ENCODE measurements around the gene CPN1. TPM values are rescaled to one million over a fixed set of nuclear protein-coding genes. Genes with fewer than 3 reads are reported as not detected.
A peak's percentile ranks its signal among the peaks of the same experiment; 100 is the strongest.

CPN1 gene
- total RNA-seq, 1 donor from 2014 or later: not detected

DNA sequence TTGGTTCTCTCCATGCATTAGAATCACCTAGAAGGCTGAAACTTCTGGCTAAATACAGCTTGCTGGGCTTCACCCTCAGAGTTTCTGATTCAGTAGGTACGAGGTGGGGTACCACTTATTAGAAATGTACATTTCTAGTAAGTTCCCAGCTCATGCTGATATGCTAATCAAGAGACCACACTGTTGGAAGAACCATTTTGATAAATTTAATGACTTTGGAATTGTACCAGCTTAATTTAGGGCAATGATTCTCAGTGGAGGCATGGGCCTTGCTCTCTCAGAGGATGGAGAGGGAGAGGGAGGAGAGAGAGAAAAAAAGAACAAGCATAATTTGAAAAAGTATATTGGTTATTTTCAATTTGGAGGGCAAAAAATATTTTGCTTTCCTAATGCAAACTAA lies 20.3 kb downstream of the CPN1 start:
- TF ChIP-seq CTCF (IDR thresholded peaks at IDR 0.05): no peak
- H3K4me3 ChIP-seq: no peak overlapping the region
- DNase-seq: no peak
- no peak for ATAC-seq
- no peaks in the 10 kb centered on the region for H3K4me1 ChIP-seq
- H3K36me3 ChIP-seq: no peaks in the 10 kb centered on the region
- H3K9me3 ChIP-seq: no peaks in the 10 kb centered on the region
- H3K27ac ChIP-seq: no peak overlapping the region
- intact Hi-C loops (cut with DNase I): no loop called here
- peaks cover 6% of the 10 kb centered on the region for H3K27me3 ChIP-seq (ENCODE audit: low read depth)

GRCh38 chr10:100057948-100058347 lies 23.7 kb downstream of the CPN1 start:
- no peak for DNase-seq
- Histone ChIP-seq H3K36me3 (no peaks in the 10 kb centered on the region), H3K9me3 (peaks cover 5% of the 10 kb centered on the region), H3K4me1 (no peaks in the 10 kb centered on the region), H3K4me3 (no peak overlapping the region), H3K27ac (no peak overlapping the region), H3K27me3 (ENCODE audit: low read depth) (no peaks in the 10 kb centered on the region)
- no peak for TF ChIP-seq CTCF (IDR thresholded peaks at IDR 0.05)
- no peak for ATAC-seq
- intact Hi-C loops (cut with DNase I): no loop called here

DNA sequence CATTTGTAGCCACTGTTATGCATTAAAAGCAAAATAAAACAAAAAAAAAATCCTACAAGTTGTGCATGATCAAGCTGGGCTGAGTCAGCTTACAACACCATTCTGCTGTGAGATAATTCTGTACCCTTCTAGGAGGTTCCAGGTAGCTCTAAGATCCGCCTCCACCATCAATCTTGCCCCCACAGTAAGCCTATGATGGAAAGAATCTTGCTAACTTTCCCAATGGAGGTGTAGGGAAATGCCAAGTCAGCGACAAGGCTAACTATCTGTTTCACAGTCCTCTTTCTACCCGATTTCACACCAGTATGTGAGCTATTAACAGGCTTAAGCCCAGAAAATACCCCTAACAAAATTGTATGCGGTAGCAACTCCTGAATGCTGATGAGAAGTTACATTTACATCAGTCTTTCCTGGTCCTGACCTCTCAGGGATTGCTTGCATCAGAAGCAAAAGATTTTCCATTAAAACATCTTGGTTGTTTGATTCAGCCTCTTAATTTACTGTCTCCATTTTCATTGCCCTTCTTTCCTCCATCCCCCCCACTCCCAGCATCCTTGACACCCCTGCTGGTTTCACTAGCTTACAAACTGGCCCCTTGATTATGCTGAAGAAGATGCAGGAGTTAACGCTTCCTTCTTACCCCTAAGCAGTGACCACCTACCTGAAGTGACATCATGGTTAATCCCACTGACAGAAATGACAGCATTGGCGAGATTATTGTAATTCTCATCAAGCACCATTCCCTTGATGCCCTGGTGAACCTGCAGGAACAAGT lies 27.8 kb downstream of the CPN1 start:
- intact Hi-C loops (cut with DNase I): no loop called here
- TF ChIP-seq CTCF (IDR thresholded peaks at IDR 0.05): no peak
- H3K36me3 ChIP-seq: no peaks in the 10 kb centered on the region
- H3K9me3 ChIP-seq: peaks cover 5% of the 10 kb centered on the region
- H3K27me3 ChIP-seq (ENCODE audit: low read depth): no peaks in the 10 kb centered on the region
- no peak overlapping the region for H3K27ac ChIP-seq
- H3K4me1 ChIP-seq: no peaks in the 10 kb centered on the region
- DNase-seq: no peak
- H3K4me3 ChIP-seq: no peak overlapping the region
- no peak for ATAC-seq

DNA sequence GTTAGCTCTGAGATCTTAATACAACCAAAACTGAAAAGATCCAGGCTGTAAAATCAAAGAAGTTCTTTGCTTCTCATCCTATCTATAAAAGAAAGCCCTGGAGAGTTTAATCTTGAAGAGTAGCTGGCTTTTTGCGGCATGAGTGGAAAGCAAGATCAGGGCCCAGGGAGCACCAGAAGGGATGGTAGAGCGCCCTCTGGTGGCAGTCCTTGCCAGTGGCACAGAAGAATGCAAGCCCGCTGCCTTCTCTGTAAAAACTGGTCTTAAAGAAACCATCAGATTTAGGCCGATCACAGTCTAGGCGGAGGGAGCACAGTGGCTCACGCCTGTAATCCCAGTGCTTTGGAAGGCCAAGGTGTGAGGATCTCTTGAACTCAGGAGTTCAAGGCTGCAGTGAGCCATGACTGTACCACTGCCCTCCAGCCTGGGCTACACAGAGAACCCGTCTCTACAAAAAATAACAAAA lies 35.6 kb downstream of the CPN1 start:
- intact Hi-C loops (cut with DNase I): loop anchor here (5.0 kb wide), 1 partner anchor 199 kb away; no protein-coding TSS in a partner anchor

DNA sequence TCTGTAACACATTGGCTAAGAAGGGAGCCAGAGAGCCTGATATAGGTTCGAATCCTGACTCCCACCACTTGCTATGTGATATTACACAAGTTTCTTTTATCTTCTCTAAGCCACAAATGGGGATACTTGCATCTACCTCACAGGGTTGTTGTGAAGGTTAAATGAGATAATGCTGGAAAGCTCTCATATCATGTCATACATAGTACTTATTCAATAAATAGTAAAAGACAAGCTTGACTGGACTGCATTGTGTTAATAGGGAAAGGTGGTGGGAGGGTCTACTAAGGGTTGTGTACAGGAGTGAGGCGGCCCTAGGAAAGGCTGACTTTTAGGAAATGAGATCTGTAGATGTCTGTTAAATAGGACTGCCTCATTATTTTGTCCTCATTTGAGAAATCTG lies 36.1 kb downstream of the CPN1 start:
- DNase-seq (no peak), ATAC-seq (no peak)
- Histone ChIP-seq H3K9me3 (no peaks in the 10 kb centered on the region), H3K4me3 (no peak overlapping the region), H3K27me3 (ENCODE audit: low read depth) (no peaks in the 10 kb centered on the region), H3K36me3 (no peaks in the 10 kb centered on the region), H3K27ac (no peak overlapping the region), H3K4me1 (peaks cover 4% of the 10 kb centered on the region)
- TF ChIP-seq CTCF (IDR thresholded peaks at IDR 0.05): no peak
- intact Hi-C loops (cut with DNase I): loop anchor here (5.0 kb wide), 1 partner anchor 198 kb away; no protein-coding TSS in a partner anchor

More for the DNA sequence above, 35.6 kb downstream of the CPN1 start:
- H3K36me3 ChIP-seq: no peaks in the 10 kb centered on the region
- peak; percentile 97 for TF ChIP-seq CTCF (IDR thresholded peaks at IDR 0.05)
- H3K4me3 ChIP-seq: no peak overlapping the region
- DNase-seq (peak; percentile 87), ATAC-seq (peak; percentile 90 to 91)
- H3K4me1 ChIP-seq: peaks cover 4% of the 10 kb centered on the region
- H3K27me3 ChIP-seq (ENCODE audit: low read depth): no peaks in the 10 kb centered on the region
- no peaks in the 10 kb centered on the region for H3K9me3 ChIP-seq
- no peak overlapping the region for H3K27ac ChIP-seq

Data from lower lobe of right lung (tissue), 2 donors.